GM12878 (cell line): ENCODE results near the gene ATP6V0C. TPM values are rescaled to one million over a fixed set of nuclear protein-coding genes. Genes with fewer than 3 reads are reported as not detected.

Experiments
- ATAC-seq: fragments of 200-7000 bp; cut with Tn5 transposase; 3 replicates; pipeline ENCODE4 v1.9.1; 2020; ENCODE audit warnings: mild to moderate bottlenecking, moderate library complexity
- BruUV-seq: library from RNA; stranded (reverse); fragments of 400-500 nt; replicated peaks from 2 replicates; lab custom pipeline; 2021; lab: Mats Ljungman, UMichigan
- CTCF ChIA-PET: fragments of 300-600 bp; sonication (Branson Sonifier 250); formaldehyde crosslinking; extraction: SDS; loops from one replicate; lab custom pipeline; 2021; ENCODE audit warnings: inconsistent platforms; lab: Yijun Ruan, JAX
- POLR2A ChIA-PET: fragments of 350-600 bp; formaldehyde crosslinking; extraction: SDS; loops from one replicate; lab custom pipeline; 2021; ENCODE audit warnings: inconsistent platforms; lab: Charles Lee
- RAD21 ChIA-PET: fragments of 300-600 bp; sonication (Branson Sonifier 250); formaldehyde crosslinking; loops from one replicate; lab custom pipeline; 2023; ENCODE audit warnings: antibody characterized with exemption; ENCODE audit not compliant: unreplicated experiment; lab: Charles Lee
- SMC1A ChIA-PET: fragments of 300-600 bp; sonication (Branson Sonifier 250); formaldehyde crosslinking; loops from one replicate; lab custom pipeline; 2023; ENCODE audit not compliant: unreplicated experiment, uncharacterized antibody; lab: Charles Lee
- DNase-seq: peaks from one replicate; pipeline ENCODE4 v3.0.0-alpha.2; 2011; ENCODE audit warnings: low read depth, low spot score
- FAIRE-seq: peaks from 3 replicates; lab custom pipeline; 2011; peaks lifted over from hg19 to GRCh38; lab: Jason Lieb, UNC
- H2AFZ ChIP-seq: 2 replicates; pipeline ENCODE4 v1.6.0; 2011; ENCODE audit warnings: low read depth, low read length, control low read depth; ENCODE audit not compliant: control insufficient read depth
- H3K27ac ChIP-seq: 2 replicates; pipeline ENCODE4 v1.5.1; 2011; ENCODE audit warnings: control low read depth; ENCODE audit not compliant: control insufficient read depth, insufficient read depth
- H3K27me3 ChIP-seq, 2 experiments: replicated peaks in 1 of 2; 2 replicates each; pipeline versions ENCODE4 v1.6.0 to v1.6.1; 2011; ENCODE audit warnings: low read length in 1 of 2; ENCODE audit not compliant: control insufficient read depth in 2 of 2, insufficient read depth in 2 of 2
- H3K36me3 ChIP-seq, 2 experiments: 2 replicates each; pipeline ENCODE4 v1.5.1; 2011; ENCODE audit warnings: low read length in 1 of 2; ENCODE audit not compliant: control insufficient read depth in 2 of 2, insufficient read depth in 2 of 2
- H3K4me1 ChIP-seq: 2 replicates; pipeline ENCODE4 v1.6.1; 2011; ENCODE audit warnings: mild to moderate bottlenecking, low read length, moderate library complexity, mixed read lengths; ENCODE audit not compliant: control insufficient read depth, insufficient read depth
- H3K4me2 ChIP-seq: 2 replicates; pipeline ENCODE4 v1.6.0; 2011; ENCODE audit warnings: control low read depth; ENCODE audit not compliant: control insufficient read depth, insufficient read depth
- H3K4me3 ChIP-seq: fragments of 200-600 bp; sonication (generic); 2 replicates; pipeline ENCODE4 v1.5.1; 2016
- H3K79me2 ChIP-seq: 2 replicates; pipeline ENCODE4 v1.6.0; 2011; ENCODE audit warnings: low read length; ENCODE audit not compliant: control insufficient read depth, insufficient read depth
- H3K9ac ChIP-seq: 2 replicates; pipeline ENCODE4 v1.8.0; 2011; ENCODE audit warnings: low read length, control low read depth, mixed read lengths; ENCODE audit not compliant: control insufficient read depth, insufficient read depth
- H3K9me3 ChIP-seq: replicated peaks from 3 replicates; pipeline ENCODE4 v1.5.1; 2011; ENCODE audit warnings: mild to moderate bottlenecking, low read length; ENCODE audit not compliant: control insufficient read depth, insufficient read depth
- H4K20me1 ChIP-seq: 2 replicates; pipeline ENCODE4 v1.6.0; 2011; ENCODE audit not compliant: control insufficient read depth, insufficient read depth
- CBX5 ChIP-seq: sonication (generic); IDR thresholded peaks from 2 replicates; pipeline ENCODE4 v1.6.1; 2016; ENCODE audit warnings: low read depth, moderate library complexity, mild to moderate bottlenecking, inconsistent platforms
- CHD4 ChIP-seq: fragments of 200-600 bp; sonication (generic); IDR thresholded peaks from 2 replicates; pipeline ENCODE4 v1.6.1; 2016; ENCODE audit warnings: mild to moderate bottlenecking
- EP300 ChIP-seq, 2 experiments: fragments of 150-350 bp in 1 of 2; IDR thresholded peaks; 2 replicates each; pipeline ENCODE4 v1.6.1; 2011 to 2012; ENCODE audit warnings: low read depth in 2 of 2, low read length in 2 of 2, borderline replicate concordance in 1 of 2, improper control_type of control experiment in 1 of 2, inconsistent platforms in 1 of 2; ENCODE audit not compliant: control insufficient read depth in 1 of 2
- ESRRA ChIP-seq: IDR thresholded peaks from 2 replicates; pipeline ENCODE4 v1.6.1; 2012; ENCODE audit warnings: mild to moderate bottlenecking, low read length, improper control_type of control experiment
- MTA2 ChIP-seq: fragments of 450-650 bp; IDR thresholded peaks from 2 replicates; pipeline ENCODE4 v1.6.1; 2016; ENCODE audit warnings: low read depth, mild to moderate bottlenecking, moderate library complexity
- REST ChIP-seq: IDR thresholded peaks from 2 replicates; pipeline ENCODE4 v1.6.1; 2012; ENCODE audit warnings: mild to moderate bottlenecking, low read depth, low read length
- SMC3 ChIP-seq: IDR thresholded peaks from 2 replicates; pipeline ENCODE4 v1.6.1; 2011; ENCODE audit warnings: low read length, improper control_type of control experiment, borderline replicate concordance
- SREBF1 ChIP-seq: IDR thresholded peaks from 2 replicates; pipeline ENCODE4 v1.6.1; 2012; ENCODE audit warnings: mild to moderate bottlenecking, low read length
- ZZZ3 ChIP-seq: IDR thresholded peaks from 2 replicates; pipeline ENCODE4 v1.6.1; 2011; ENCODE audit warnings: low read depth; ENCODE audit not compliant: control insufficient read depth, insufficient read length
- WGBS: methylation state at CpG from one replicate; pipeline ENCODE4 v1.1.6; 2016; ENCODE audit warnings: low lambda C conversion rate; ENCODE audit not compliant: insufficient replicate concordance, insufficient coverage; ENCODE audit errors: missing lambda C conversion rate; 5-methylcytosine and 5-hydroxymethylcytosine counted together
- in situ Hi-C: fragments of 300-500 bp; cut with MboI; formaldehyde crosslinking; loops from 9 replicates; pipeline ENCODE4 v1.14.3; 2018; ENCODE audit warnings: mixed read lengths
- intact Hi-C: fragments of 100-400 bp; cut with micrococcal nuclease; formaldehyde crosslinking; loops from one replicate; pipeline ENCODE4 v1.14.2; 2022; ENCODE audit not compliant: unreplicated experiment
- polyA plus RNA-seq, 11 experiments: library from polyadenylated mRNA; depleted of rRNA in 4 of 11; unstranded in 6 of 11; stranded (reverse) in 5 of 11; fragments of >200 nt; fragmentation: Nextera tagmentation in 4 of 11; fragmentation: Illumina TruSeq in 1 of 11; extraction: Ambion mirVana in 4 of 11; extraction: Trizol in 1 of 11; gene quantifications; 1 replicate in 1 of 11; 2 replicates in 10 of 11; pipeline versions ENCODE4 v1.2.1 to v1.2.3, GENCODE V29; 2011 to 2016; ENCODE audit warnings: inconsistent platforms in 2 of 11, missing spikeins in 2 of 11, low read depth in 1 of 11
- total RNA-seq, 4 experiments: library from RNA; depleted of rRNA in 3 of 4; stranded (reverse); fragments of >200 nt in 3 of 4; fragmentation: Illumina TruSeq in 1 of 4; extraction: Trizol in 1 of 4; gene quantifications; 2 replicates each; pipeline versions ENCODE4 v1.2.1 to v1.2.3, GENCODE V29; 2013 to 2021
- TF ChIP-seq, protein P1 (sequence below): fragments of 450-650 bp; IDR thresholded peaks from 2 replicates; pipeline ENCODE4 v1.6.1; 2016; ENCODE audit warnings: mild to moderate bottlenecking, moderate library complexity, borderline replicate concordance

ATP6V0C gene
- total and polyA plus RNA-seq, 10 of the 15 experiments (the other 5 are each of a cell fraction or from before 2014, with no cell fraction given), result 2.4 to 135 (median 18.4) TPM

- TF ChIP-seq SMC3 (no peak), ESRRA (no peak)
- TF ChIP-seq, protein P1, sequence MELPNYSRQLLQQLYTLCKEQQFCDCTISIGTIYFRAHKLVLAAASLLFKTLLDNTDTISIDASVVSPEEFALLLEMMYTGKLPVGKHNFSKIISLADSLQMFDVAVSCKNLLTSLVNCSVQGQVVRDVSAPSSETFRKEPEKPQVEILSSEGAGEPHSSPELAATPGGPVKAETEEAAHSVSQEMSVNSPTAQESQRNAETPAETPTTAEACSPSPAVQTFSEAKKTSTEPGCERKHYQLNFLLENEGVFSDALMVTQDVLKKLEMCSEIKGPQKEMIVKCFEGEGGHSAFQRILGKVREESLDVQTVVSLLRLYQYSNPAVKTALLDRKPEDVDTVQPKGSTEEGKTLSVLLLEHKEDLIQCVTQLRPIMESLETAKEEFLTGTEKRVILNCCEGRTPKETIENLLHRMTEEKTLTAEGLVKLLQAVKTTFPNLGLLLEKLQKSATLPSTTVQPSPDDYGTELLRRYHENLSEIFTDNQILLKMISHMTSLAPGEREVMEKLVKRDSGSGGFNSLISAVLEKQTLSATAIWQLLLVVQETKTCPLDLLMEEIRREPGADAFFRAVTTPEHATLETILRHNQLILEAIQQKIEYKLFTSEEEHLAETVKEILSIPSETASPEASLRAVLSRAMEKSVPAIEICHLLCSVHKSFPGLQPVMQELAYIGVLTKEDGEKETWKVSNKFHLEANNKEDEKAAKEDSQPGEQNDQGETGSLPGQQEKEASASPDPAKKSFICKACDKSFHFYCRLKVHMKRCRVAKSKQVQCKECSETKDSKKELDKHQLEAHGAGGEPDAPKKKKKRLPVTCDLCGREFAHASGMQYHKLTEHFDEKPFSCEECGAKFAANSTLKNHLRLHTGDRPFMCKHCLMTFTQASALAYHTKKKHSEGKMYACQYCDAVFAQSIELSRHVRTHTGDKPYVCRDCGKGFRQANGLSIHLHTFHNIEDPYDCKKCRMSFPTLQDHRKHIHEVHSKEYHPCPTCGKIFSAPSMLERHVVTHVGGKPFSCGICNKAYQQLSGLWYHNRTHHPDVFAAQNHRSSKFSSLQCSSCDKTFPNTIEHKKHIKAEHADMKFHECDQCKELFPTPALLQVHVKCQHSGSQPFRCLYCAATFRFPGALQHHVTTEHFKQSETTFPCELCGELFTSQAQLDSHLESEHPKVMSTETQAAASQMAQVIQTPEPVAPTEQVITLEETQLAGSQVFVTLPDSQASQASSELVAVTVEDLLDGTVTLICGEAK, result no peak
Measured at GRCh38 chr16:2524339-2524938, 10.7 kb downstream of the ATP6V0C start (continued).

GRCh38 chr16:2526135-2526534 lies 12.4 kb downstream of the ATP6V0C start:
- 85% methylated on average over 8 of the region's 8 CpGs for WGBS
- ATAC-seq (no peak), FAIRE-seq (no peak), DNase-seq (no peak)
- ChIA-PET POLR2A (no interaction called here), RAD21 (no interaction called here), SMC1A (no interaction called here)
- Histone ChIP-seq H3K9ac (no peak overlapping the region), H3K4me2 (no peak overlapping the region), H2AFZ (no peak overlapping the region), H3K79me2 (peaks cover 3% of the 10 kb centered on the region), H3K36me3 (peaks cover 9 to 23% of the 10 kb centered on the region in 2 experiments; a peak in 3 of 4 replicates), H3K4me3 (no peak overlapping the region), H3K4me1 (peaks cover 7% of the 10 kb centered on the region), H3K27me3 (no peaks in the 10 kb centered on the region), H3K27ac (no peak overlapping the region), H3K9me3 (no peaks in the 10 kb centered on the region)
- intact Hi-C loops, result no loop called here
- BruUV-seq, result no TSS peak
- in situ Hi-C loops, result no loop called here
- no peak for TF ChIP-seq SREBF1
- no peak for TF ChIP-seq EP300 (IDR thresholded peaks at IDR 0.05; ENCODE audit: borderline replicate concordance in 1 of 2, control insufficient read depth in 1 of 2, low read depth in 2 of 2, low read length in 2 of 2)
- TF ChIP-seq REST, result no peak
- TF ChIP-seq ZZZ3, result no peak
- no peak for TF ChIP-seq CBX5
- TF ChIP-seq CHD4, result no peak
- no peak for TF ChIP-seq MTA2
- TF ChIP-seq, all 136 proteins: peak for 0
- peaks cover 3% of the 10 kb centered on the region; the same call in 1 of the 2 replicates for H4K20me1 ChIP-seq
- CTCF ChIA-PET, result no interaction called here
